ENCODE results near the gene CASKIN2. TPM values are rescaled to one million over a fixed set of nuclear protein-coding genes. Genes with fewer than 3 reads are reported as not detected.

Gene CASKIN2
- total RNA-seq, 1 donor from 2014 or later: 1.4 TPM

DNA sequence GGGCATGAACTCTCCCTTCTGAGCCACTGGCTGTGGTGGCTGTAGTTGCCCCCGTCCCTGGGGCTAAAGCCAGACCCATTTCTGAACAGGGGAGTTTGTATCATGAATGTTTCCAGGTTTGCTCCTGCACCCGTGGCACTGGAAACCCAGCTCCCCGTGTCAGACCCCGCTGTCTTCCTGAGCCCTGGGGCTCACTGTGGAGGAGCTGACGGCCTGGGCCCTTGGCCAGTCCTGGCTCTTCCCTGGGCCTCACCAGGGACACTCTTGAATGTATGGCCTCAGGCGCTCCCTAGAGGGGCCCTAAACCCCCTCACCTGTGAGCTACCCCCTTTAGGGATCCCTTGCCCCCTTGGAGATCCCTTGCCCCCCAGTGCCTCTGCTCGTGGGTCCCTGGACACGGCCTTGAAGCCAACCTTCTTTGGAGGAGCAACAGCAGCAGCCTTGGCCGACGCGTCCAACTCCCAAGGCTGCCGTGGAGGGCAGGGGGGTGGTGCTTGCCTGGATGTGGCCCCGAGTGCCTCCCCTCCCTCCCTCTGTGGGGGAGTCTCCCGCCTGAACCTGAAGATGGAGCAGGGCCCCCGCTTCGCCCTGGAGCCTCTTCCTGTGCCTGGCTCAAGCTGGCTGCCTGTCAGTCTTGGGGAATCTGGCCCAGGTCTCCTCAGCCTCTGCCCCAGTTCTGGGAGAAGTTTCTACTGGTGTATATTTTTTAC lies 15.9 kb downstream of the CASKIN2 start:
- intact Hi-C loops (cut with micrococcal nuclease): loop anchor here (5.0 kb wide), 1 partner anchor 248 kb away; no protein-coding TSS in a partner anchor
- Mint-ChIP-seq H3K27ac (no peak overlapping the region), H3K9me3 (no peaks in the 10 kb centered on the region), H3K36me3 (ENCODE audit: low read depth) (peaks cover 42% of the 10 kb centered on the region), H3K4me1 (peaks cover 2% of the 10 kb centered on the region), H3K4me3 (no peak overlapping the region), H3K27me3 (no peaks in the 10 kb centered on the region)
- ATAC-seq (ENCODE audit: low read depth) (no peak), DNase-seq (no peak)
- CTCF ChIA-PET: interaction anchor here (0.7 kb wide), 1 partner anchor 394 kb away, joined by 3 read pairs; no protein-coding TSS in a partner anchor
- POLR2A ChIA-PET: no interaction called here
- TF ChIP-seq, protein P1, sequence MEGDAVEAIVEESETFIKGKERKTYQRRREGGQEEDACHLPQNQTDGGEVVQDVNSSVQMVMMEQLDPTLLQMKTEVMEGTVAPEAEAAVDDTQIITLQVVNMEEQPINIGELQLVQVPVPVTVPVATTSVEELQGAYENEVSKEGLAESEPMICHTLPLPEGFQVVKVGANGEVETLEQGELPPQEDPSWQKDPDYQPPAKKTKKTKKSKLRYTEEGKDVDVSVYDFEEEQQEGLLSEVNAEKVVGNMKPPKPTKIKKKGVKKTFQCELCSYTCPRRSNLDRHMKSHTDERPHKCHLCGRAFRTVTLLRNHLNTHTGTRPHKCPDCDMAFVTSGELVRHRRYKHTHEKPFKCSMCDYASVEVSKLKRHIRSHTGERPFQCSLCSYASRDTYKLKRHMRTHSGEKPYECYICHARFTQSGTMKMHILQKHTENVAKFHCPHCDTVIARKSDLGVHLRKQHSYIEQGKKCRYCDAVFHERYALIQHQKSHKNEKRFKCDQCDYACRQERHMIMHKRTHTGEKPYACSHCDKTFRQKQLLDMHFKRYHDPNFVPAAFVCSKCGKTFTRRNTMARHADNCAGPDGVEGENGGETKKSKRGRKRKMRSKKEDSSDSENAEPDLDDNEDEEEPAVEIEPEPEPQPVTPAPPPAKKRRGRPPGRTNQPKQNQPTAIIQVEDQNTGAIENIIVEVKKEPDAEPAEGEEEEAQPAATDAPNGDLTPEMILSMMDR (IDR thresholded peaks at IDR 0.05): no peak

DNA sequence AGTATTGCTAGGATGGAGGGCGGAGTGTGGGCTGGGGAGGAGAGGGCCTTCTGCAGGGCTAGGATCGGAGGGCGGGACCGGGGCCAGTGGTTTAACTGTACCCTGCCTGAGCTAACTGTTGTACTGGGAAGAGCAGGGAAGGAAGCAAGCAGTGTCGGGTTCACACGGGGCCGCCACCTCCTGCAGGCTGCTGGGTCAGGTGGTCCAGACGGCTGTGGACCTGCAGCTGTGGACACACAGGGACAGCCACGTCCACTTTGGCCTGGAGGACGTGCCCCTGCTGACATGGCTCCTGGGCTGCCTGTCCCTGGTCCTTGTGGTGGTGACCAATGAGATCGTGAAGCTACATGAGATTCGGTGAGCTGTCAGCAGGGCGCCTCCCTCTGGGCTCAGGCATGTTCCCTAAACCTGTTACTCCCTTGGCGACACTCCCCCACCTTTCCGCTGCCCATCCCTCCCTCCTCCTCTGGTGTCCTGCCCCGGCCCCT lies 16.6 kb downstream of the CASKIN2 start:
- Mint-ChIP-seq H3K4me1 (no peaks in the 10 kb centered on the region), H3K27ac (no peak overlapping the region), H3K4me3 (no peak overlapping the region), H3K9me3 (no peaks in the 10 kb centered on the region), H3K36me3 (ENCODE audit: low read depth) (peaks cover 47% of the 10 kb centered on the region), H3K27me3 (no peaks in the 10 kb centered on the region)
- intact Hi-C loops (cut with micrococcal nuclease): no loop called here
- POLR2A ChIA-PET: interaction anchor here (0.6 kb wide), 1 partner anchor 101 kb away, joined by 3 read pairs; no protein-coding TSS in a partner anchor
- DNase-seq (no peak), ATAC-seq (ENCODE audit: low read depth) (no peak)
- TF ChIP-seq, protein P1 (IDR thresholded peaks at IDR 0.05): no peak
- CTCF ChIA-PET: no interaction called here

DNA sequence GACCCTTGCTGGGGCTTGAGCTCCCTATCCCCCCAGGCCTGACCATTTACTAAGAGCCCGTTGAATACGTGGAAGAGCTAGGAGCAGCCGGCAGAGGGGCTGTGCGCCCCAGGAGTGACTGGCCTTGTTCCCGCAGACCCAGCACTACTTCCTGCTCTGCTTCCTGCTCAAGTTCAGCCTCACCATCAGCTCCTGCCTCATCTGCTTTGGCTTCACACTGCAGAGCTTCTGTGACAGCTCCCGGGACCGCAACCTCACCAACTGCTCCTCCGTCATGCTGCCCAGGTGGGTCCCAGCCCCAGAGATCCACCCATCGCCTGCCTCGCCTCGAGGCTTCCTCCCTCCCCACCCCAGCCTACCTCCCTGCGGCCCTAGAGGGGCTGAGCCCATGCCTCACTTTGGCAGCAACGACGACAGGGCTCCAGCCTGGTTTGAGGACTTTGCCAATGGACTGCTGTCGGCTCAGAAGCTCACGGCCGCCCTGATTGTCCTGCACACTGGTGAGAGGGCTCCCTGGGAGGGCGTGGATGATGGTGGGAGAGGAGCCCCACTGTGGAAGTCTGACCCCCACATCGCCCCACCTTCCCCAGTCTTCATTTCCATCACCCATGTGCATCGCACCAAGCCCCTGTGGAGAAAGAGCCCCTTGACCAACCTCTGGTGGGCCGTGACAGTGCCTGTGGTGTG lies 17.2 kb downstream of the CASKIN2 start:
- Mint-ChIP-seq H3K36me3 (ENCODE audit: low read depth) (peaks cover 52% of the 10 kb centered on the region), H3K27ac (no peak overlapping the region)

DNA sequence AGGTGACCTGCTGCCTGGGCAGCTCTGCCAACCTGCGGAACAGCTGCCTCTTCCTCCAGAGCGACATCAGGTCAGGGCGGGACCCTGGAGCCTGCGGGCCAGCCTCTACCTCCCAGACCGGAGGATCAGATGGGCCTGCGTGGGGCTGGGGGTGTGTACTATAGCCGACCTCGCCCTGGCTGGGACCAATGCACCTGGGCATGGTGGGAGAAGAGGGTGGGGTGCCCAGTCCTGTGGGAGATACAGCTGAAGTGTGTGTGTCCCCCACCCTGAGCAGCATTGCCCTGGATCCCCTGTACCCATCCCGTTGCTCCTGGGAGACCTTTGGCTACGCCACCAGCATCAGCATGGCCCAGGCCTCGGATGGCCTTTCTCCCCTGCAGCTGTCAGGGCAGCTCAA lies 19.3 kb downstream of the CASKIN2 start:
- POLR2A ChIA-PET: interaction anchor here (0.6 kb wide), 1 partner anchor 45 kb away, joined by 3 read pairs; no protein-coding TSS in a partner anchor
- Mint-ChIP-seq H3K4me3 (no peak overlapping the region), H3K4me1 (no peaks in the 10 kb centered on the region), H3K27ac (no peak overlapping the region), H3K9me3 (no peaks in the 10 kb centered on the region), H3K27me3 (no peaks in the 10 kb centered on the region), H3K36me3 (ENCODE audit: low read depth) (peaks cover 69% of the 10 kb centered on the region)
- TF ChIP-seq, protein P1 (IDR thresholded peaks at IDR 0.05): no peak
- CTCF ChIA-PET: no interaction called here
- DNase-seq (no peak), ATAC-seq (ENCODE audit: low read depth) (no peak)
- intact Hi-C loops (cut with micrococcal nuclease): no loop called here

More for the DNA sequence above, 17.2 kb downstream of the CASKIN2 start:
- no peak overlapping the region for H3K4me3 Mint-ChIP-seq
- TF ChIP-seq, protein P1 (IDR thresholded peaks at IDR 0.05): no peak
- ATAC-seq (ENCODE audit: low read depth) (no peak), DNase-seq (no peak)
- no peaks in the 10 kb centered on the region for H3K27me3 Mint-ChIP-seq
- ChIA-PET CTCF (no interaction called here), POLR2A (interaction anchor here (0.6 kb wide), 1 partner anchor 102 kb away, joined by 3 read pairs; no protein-coding TSS in a partner anchor)
- intact Hi-C loops (cut with micrococcal nuclease): no loop called here
- H3K9me3 Mint-ChIP-seq: no peaks in the 10 kb centered on the region
- H3K4me1 Mint-ChIP-seq: no peaks in the 10 kb centered on the region

DNA sequence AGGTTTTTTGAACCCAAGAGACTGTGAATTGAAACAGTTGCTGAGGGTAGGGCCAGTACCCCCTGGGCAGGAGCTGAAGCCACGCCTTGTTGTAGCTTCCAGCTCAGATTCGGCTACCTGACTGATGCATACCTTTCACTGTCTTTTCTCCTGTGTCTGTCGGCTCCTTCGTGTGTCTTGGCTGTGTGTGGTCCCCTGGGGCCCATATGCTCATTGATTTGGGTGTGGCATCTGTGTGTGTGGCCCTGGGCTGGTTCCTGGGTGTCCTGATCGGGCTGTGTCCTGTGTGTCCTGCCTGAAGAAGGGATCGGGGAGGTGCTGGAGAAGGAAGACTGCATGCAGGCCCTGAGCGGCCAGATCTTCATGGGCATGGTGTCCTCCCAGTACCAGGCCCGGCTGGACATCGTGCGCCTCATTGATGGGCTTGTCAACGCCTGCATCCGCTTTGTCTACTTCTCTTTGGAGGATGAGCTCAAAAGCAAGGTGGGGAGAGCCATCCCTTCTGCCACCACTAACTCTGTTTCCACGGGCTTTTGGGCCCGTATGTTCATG lies 20.9 kb downstream of the CASKIN2 start:
- no peak overlapping the region for H3K27ac Mint-ChIP-seq
- H3K4me1 Mint-ChIP-seq: no peaks in the 10 kb centered on the region
- no peaks in the 10 kb centered on the region for H3K9me3 Mint-ChIP-seq
- CTCF ChIA-PET: no interaction called here
- H3K27me3 Mint-ChIP-seq: no peaks in the 10 kb centered on the region
- DNase-seq (no peak), ATAC-seq (ENCODE audit: low read depth) (no peak)
- intact Hi-C loops (cut with micrococcal nuclease): no loop called here
- H3K36me3 Mint-ChIP-seq (ENCODE audit: low read depth): peaks cover 70% of the 10 kb centered on the region
- POLR2A ChIA-PET: no interaction called here
- TF ChIP-seq, protein P1 (IDR thresholded peaks at IDR 0.05): no peak
- H3K4me3 Mint-ChIP-seq: no peak overlapping the region
